H1 (cell line): ENCODE results near the gene OSBP2.

Source experiments
- CHD2 ChIP-seq: IDR thresholded peaks from 2 replicates; pipeline ENCODE4 v1.6.1; 2012; ENCODE audit warnings: low read length, improper control_type of control experiment
- CREB1 ChIP-seq: IDR thresholded peaks from 2 replicates; pipeline ENCODE4 v1.6.1; 2012; ENCODE audit warnings: inconsistent platforms
- EP300 ChIP-seq, 2 experiments: IDR thresholded peaks; 1 replicate in 1 of 2; 2 replicates in 1 of 2; pipeline ENCODE4 v1.6.1; 2011 to 2012; ENCODE audit warnings: low read depth in 2 of 2, low read length in 2 of 2, mild to moderate bottlenecking in 2 of 2, borderline replicate concordance in 1 of 2, inconsistent platforms in 1 of 2, moderate library complexity in 1 of 2
- EZH2 ChIP-seq: fragments of 200-600 bp; sonication (generic); IDR thresholded peaks from 2 replicates; pipeline ENCODE4 v1.7.1; 2012; ENCODE audit warnings: low read depth, mild to moderate bottlenecking, moderate library complexity, low read length, inconsistent platforms; ENCODE audit not compliant: severe bottlenecking
- GABPA ChIP-seq: IDR thresholded peaks from 2 replicates; pipeline ENCODE4 v1.6.1; 2011; ENCODE audit warnings: mild to moderate bottlenecking, low read length, moderate library complexity, borderline replicate concordance; ENCODE audit not compliant: insufficient read depth
- POLR2A ChIP-seq, 2 experiments: IDR thresholded peaks; 1 replicate in 1 of 2; 2 replicates in 1 of 2; pipeline ENCODE4 v1.6.1; 2011; ENCODE audit warnings: low read depth in 2 of 2, low read length in 2 of 2, mild to moderate bottlenecking in 2 of 2; ENCODE audit errors: control extremely low read depth in 1 of 2
- RAD21 ChIP-seq, 2 experiments: IDR thresholded peaks in 1 of 2; conservative IDR thresholded peaks in 1 of 2; 2 replicates each; pipeline ENCODE4 v1.6.1; 2011; ENCODE audit warnings: low read depth in 2 of 2, low read length in 2 of 2, improper control_type of control experiment in 1 of 2, inconsistent platforms in 1 of 2, mild to moderate bottlenecking in 1 of 2, moderate library complexity in 1 of 2
- TAF1 ChIP-seq: IDR thresholded peaks from 2 replicates; pipeline ENCODE4 v1.6.1; 2011; ENCODE audit warnings: mild to moderate bottlenecking, low read depth, low read length
- YY1 ChIP-seq: IDR thresholded peaks from 2 replicates; pipeline ENCODE4 v1.6.1; 2011; ENCODE audit warnings: low read depth, mild to moderate bottlenecking, low read length
- ZNF274 ChIP-seq: IDR thresholded peaks from 2 replicates; pipeline ENCODE4 v1.7.0; 2012; ENCODE audit warnings: low read length, borderline replicate concordance; ENCODE audit errors: extremely low read depth
- TF ChIP-seq, protein P1 (sequence below), 3 experiments: IDR thresholded peaks; 1 replicate in 2 of 3; 2 replicates in 1 of 3; pipeline versions ENCODE4 v1.5.1 to v1.6.1; 2011; ENCODE audit warnings: low read length in 3 of 3, mild to moderate bottlenecking in 3 of 3, inconsistent platforms in 2 of 3, low read depth in 1 of 3, moderate library complexity in 1 of 3; ENCODE audit not compliant: insufficient read depth in 1 of 3; ENCODE audit errors: control extremely low read depth in 1 of 3

DNA sequence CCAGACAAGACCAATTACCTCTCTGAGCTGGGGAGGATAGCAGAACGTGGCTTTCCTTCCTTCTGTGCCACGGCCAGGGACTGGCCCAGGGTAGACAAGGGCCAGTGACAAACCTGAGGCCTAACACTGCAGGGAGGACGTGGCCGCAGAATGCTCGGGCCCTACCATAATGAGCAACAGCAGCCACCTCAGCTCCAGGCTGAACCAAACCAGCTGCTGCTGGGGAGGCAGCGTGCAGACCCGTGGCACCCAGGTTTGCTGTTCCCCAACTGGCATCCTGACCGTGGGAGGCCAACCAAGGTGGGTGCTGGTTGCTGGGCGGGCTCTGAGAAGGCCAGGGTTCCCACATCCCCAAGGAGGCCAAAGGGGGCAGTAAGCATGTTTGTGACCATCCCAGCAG lies 190.9 kb downstream of the OSBP2 start:
- TF ChIP-seq EZH2 = no peak
- no peak for TF ChIP-seq YY1
- TF ChIP-seq, protein P1, sequence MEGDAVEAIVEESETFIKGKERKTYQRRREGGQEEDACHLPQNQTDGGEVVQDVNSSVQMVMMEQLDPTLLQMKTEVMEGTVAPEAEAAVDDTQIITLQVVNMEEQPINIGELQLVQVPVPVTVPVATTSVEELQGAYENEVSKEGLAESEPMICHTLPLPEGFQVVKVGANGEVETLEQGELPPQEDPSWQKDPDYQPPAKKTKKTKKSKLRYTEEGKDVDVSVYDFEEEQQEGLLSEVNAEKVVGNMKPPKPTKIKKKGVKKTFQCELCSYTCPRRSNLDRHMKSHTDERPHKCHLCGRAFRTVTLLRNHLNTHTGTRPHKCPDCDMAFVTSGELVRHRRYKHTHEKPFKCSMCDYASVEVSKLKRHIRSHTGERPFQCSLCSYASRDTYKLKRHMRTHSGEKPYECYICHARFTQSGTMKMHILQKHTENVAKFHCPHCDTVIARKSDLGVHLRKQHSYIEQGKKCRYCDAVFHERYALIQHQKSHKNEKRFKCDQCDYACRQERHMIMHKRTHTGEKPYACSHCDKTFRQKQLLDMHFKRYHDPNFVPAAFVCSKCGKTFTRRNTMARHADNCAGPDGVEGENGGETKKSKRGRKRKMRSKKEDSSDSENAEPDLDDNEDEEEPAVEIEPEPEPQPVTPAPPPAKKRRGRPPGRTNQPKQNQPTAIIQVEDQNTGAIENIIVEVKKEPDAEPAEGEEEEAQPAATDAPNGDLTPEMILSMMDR (IDR thresholded peaks at IDR 0.05; ENCODE audit: control extremely low read depth in 1 of 3, insufficient read depth in 1 of 3, low read depth in 1 of 3, low read length in 3 of 3) = no peak
- no peak for TF ChIP-seq POLR2A (IDR thresholded peaks at IDR 0.05; ENCODE audit: control extremely low read depth in 1 of 2, low read depth in 2 of 2, low read length in 2 of 2)
- TF ChIP-seq ZNF274 = no peak
- no peak for TF ChIP-seq CREB1
- TF ChIP-seq TAF1 = no peak
- TF ChIP-seq RAD21 (IDR thresholded peaks at IDR 0.05 in 1 of 2, conservative IDR thresholded peaks at IDR 0.05 in 1 of 2; ENCODE audit: low read depth in 2 of 2, low read length in 2 of 2) = no peak
- no peak for TF ChIP-seq CHD2
- no peak for TF ChIP-seq EP300 (IDR thresholded peaks at IDR 0.05; ENCODE audit: borderline replicate concordance in 1 of 2, low read depth in 2 of 2, low read length in 2 of 2)
- TF ChIP-seq GABPA = no peak
